Transverse colon (tissue), 4 donors: ENCODE results near the gene MTARC2. TPM values are rescaled to one million over a fixed set of nuclear protein-coding genes. Genes with fewer than 3 reads are reported as not detected.

Experiments used
- DNase-seq: peaks from one replicate; pipeline ENCODE4 v3.0.0-alpha.2; 2019
- H3K27ac ChIP-seq, 4 donors: fragments of 200-600 bp; sonication (generic); 2 replicates each; pipeline ENCODE4 v1.5.1; 2016 to 2018; ENCODE audit warnings: inconsistent platforms in 4 of 4
- H3K27me3 ChIP-seq: fragments of 200-600 bp; sonication (generic); 2 replicates; pipeline ENCODE4 v1.5.1; 2017; ENCODE audit warnings: inconsistent platforms
- H3K36me3 ChIP-seq, 4 donors: fragments of 200-600 bp; sonication (generic); 2 replicates each; pipeline ENCODE4 v1.5.1; 2017 to 2019; ENCODE audit warnings: inconsistent platforms in 4 of 4
- H3K4me1 ChIP-seq, 4 donors: fragments of 200-600 bp; sonication (generic); 2 replicates each; pipeline ENCODE4 v1.5.1; 2017 to 2020; ENCODE audit warnings: inconsistent platforms in 4 of 4
- H3K4me3 ChIP-seq, 4 donors: fragments of 200-600 bp; sonication (generic); 1 replicate in 1 of 4; 2 replicates in 3 of 4; pipeline versions ENCODE4 v1.5.1 to v1.6.1; 2017 to 2019; ENCODE audit warnings: inconsistent platforms in 4 of 4
- H3K9me3 ChIP-seq, 2 donors: fragments of 200-600 bp; sonication (generic); 2 replicates each; pipeline ENCODE4 v1.5.1; 2017 to 2019; ENCODE audit warnings: inconsistent platforms in 2 of 2
- EP300 ChIP-seq: sonication (generic); formaldehyde crosslinking; IDR thresholded peaks from one replicate; pipeline ENCODE4 v1.6.1; 2017; ENCODE audit warnings: antibody characterized with exemption, low read depth
- POLR2A ChIP-seq: fragments of 450-650 bp; IDR thresholded peaks from one replicate; pipeline ENCODE4 v1.6.1; 2016; ENCODE audit warnings: antibody characterized with exemption, mild to moderate bottlenecking, moderate library complexity
- POLR2AphosphoS5 ChIP-seq, 3 donors: sonication (generic); formaldehyde crosslinking; IDR thresholded peaks; one replicate each; pipeline ENCODE4 v1.6.1; 2016; ENCODE audit warnings: antibody characterized with exemption in 3 of 3
- WGBS, 2 donors: methylation state at CpG; one replicate each; pipeline ENCODE4 v1.1.5; 2018; ENCODE audit warnings: low coverage in 1 of 2; 5-methylcytosine and 5-hydroxymethylcytosine counted together
- in situ Hi-C, 4 donors: fragments of 200-750 bp; cut with MboI; loops; one replicate each; pipeline versions ENCODE4 v1.15.0 to v1.15.1; 2017; ENCODE audit warnings: low sequenced_read_pairs in 3 of 4, low pct_ligation_motif_present in 1 of 4, low pct_unique_long_range_greater_than_20kb in 1 of 4
- intact Hi-C: fragments of 100-400 bp; cut with DNase I; formaldehyde crosslinking; loops from one replicate; pipeline ENCODE4 v1.15.1; 2023; ENCODE audit warnings: low total_unique reads
- total RNA-seq, 4 donors: library from RNA; depleted of rRNA; stranded (reverse); fragments of >200 nt; gene quantifications; one replicate each; pipeline ENCODE4 v1.1.0, GENCODE V29; 2016
- TF ChIP-seq, protein P1 (sequence below), 5 experiments: fragments of 200-600 bp in 3 of 5; fragments of 450-650 bp in 2 of 5; sonication (generic) in 3 of 5; IDR thresholded peaks; 1 replicate in 2 of 5; 2 replicates in 3 of 5; pipeline ENCODE4 v1.5.1; 2016 to 2017; ENCODE audit warnings: antibody characterized with exemption in 5 of 5, inconsistent platforms in 3 of 5, mild to moderate bottlenecking in 2 of 5, moderate library complexity in 1 of 5

Gene MTARC2
- total RNA-seq, 4 donors from 2014 or later: 28.4 to 199 (median 41.7) TPM

DNA sequence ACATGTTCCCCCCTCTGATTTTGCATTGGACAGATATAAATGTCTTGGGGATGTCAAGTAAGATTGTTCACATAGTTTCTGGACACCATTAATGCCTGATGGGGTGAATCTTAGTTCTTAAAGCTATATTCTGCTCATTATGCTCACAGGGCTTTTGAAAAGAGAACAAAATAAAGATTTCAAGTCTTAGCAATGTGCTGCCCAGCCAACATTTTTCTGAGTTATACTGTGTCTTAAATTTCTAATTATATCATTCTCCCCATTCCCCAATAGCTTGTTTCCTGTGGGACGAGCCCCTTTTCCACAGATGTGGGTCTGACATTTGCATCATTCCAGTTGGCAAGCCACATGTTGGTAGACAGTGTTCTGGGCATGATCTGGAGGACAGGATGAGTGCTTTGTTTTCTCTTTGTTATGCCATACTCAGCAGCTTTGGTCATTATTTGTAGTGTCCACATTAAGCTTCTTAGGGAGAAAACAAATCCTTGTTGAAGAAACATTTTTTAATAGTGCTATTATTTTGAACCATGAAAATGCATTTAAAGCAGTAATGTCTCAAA, 71.4 kb downstream of the MTARC2 start:
- Histone ChIP-seq H3K36me3 (no peaks in the 10 kb centered on the region), H3K27ac (peak overlapping the region; percentile 63 to 90 (median 80)), H3K4me1 (peaks cover 0 to 14% (median 6%) of the 10 kb centered on the region in 4 donors), H3K4me3 (no peak overlapping the region), H3K27me3 (no peaks in the 10 kb centered on the region), H3K9me3 (no peaks in the 10 kb centered on the region)
- WGBS, 2 donors: 43% methylated on average over 1 of the region's 1 CpG; no CpG with 5 or more reads in 1 of the 2 donors
- intact Hi-C loops (loop anchor here (10.0 kb wide), 2 partner anchors 215 to 615 kb away; no protein-coding TSS in a partner anchor), in situ Hi-C loops (loop anchor here in 2 of 4 donors (25.0 kb wide), 2 partner anchors 618 to 918 kb away; partner anchors contain the start of gene DUSP10 (in 1 of the 2))
- TF ChIP-seq POLR2AphosphoS5 (IDR thresholded peaks at IDR 0.05) (peak; percentile 18 to 60 (median 50)), EP300 (no peak)
- TF ChIP-seq, protein P1, sequence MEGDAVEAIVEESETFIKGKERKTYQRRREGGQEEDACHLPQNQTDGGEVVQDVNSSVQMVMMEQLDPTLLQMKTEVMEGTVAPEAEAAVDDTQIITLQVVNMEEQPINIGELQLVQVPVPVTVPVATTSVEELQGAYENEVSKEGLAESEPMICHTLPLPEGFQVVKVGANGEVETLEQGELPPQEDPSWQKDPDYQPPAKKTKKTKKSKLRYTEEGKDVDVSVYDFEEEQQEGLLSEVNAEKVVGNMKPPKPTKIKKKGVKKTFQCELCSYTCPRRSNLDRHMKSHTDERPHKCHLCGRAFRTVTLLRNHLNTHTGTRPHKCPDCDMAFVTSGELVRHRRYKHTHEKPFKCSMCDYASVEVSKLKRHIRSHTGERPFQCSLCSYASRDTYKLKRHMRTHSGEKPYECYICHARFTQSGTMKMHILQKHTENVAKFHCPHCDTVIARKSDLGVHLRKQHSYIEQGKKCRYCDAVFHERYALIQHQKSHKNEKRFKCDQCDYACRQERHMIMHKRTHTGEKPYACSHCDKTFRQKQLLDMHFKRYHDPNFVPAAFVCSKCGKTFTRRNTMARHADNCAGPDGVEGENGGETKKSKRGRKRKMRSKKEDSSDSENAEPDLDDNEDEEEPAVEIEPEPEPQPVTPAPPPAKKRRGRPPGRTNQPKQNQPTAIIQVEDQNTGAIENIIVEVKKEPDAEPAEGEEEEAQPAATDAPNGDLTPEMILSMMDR (IDR thresholded peaks at IDR 0.05): no peak
- DNase-seq: no peak

GRCh38 chr1:220824031-220824989, 76.2 kb downstream of the MTARC2 start:
- Histone ChIP-seq H3K9me3 (no peaks in the 10 kb centered on the region), H3K27me3 (no peaks in the 10 kb centered on the region), H3K4me1 (peaks cover 0 to 25% (median 8%) of the 10 kb centered on the region in 4 donors), H3K27ac (peak overlapping the region in 3 of 4 donors; percentile 8 to 30 (median 30)), H3K36me3 (no peaks in the 10 kb centered on the region), H3K4me3 (no peak overlapping the region)
- intact Hi-C loops: no loop called here
- in situ Hi-C loops: loop anchor here in 2 of 4 donors (25.0 kb wide), 2 partner anchors 613 to 913 kb away; partner anchors contain the start of gene DUSP10 (in 1 of the 2)
- DNase-seq: no peak
- no peak for TF ChIP-seq POLR2AphosphoS5 (IDR thresholded peaks at IDR 0.05)
- TF ChIP-seq, protein P1 (IDR thresholded peaks at IDR 0.05): no peak
- no peak for TF ChIP-seq POLR2A
- 84 to 87% methylated on average over 6 to 9 of the region's 9 CpGs for WGBS, 2 donors

- Histone ChIP-seq H3K4me1 (peaks cover 0 to 25% (median 8%) of the 10 kb centered on the region in 4 donors), H3K4me3 (no peak overlapping the region), H3K27ac (no peak overlapping the region), H3K27me3 (no peaks in the 10 kb centered on the region), H3K9me3 (no peaks in the 10 kb centered on the region), H3K36me3 (no peaks in the 10 kb centered on the region)
- in situ Hi-C loops: no loop called here
- WGBS, 2 donors: 50 to 54% methylated on average over 4 to 6 of the region's 6 CpGs
- no peak for DNase-seq
- intact Hi-C loops: no loop called here
- TF ChIP-seq, protein P1 (IDR thresholded peaks at IDR 0.05): no peak
- TF ChIP-seq EP300: no peak
- no peak for TF ChIP-seq POLR2AphosphoS5 (IDR thresholded peaks at IDR 0.05)
- TF ChIP-seq POLR2A: no peak
These were observed 77.9 kb downstream of the MTARC2 start for GRCh38 chr1:220825819-220826551.

DNA sequence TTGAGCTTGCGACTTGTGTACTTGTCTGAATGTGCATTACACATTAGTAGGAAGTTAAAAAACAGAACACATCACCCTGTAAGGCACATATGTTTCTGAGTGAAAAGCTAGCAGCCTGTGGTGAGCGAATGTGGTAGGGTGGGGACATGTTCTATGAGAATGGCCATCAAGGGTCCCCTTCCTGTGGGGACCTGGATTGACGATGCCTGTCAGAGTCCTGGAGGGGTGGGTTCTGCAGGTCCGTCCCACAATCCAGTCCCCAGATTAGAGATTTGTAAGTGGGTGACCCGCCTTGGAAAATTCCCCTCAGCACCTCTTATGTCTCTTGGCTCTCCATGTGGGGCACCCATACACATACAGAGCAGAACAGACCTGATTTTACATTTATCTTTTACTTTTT, 78.6 kb downstream of the MTARC2 start:
- peaks cover 0 to 25% (median 8%) of the 10 kb centered on the region in 4 donors for H3K4me1 ChIP-seq
- H3K4me3 ChIP-seq: no peak overlapping the region
- no peak for TF ChIP-seq POLR2AphosphoS5 (IDR thresholded peaks at IDR 0.05)
- no peak for DNase-seq
- no peak overlapping the region for H3K27ac ChIP-seq
- no peaks in the 10 kb centered on the region for H3K36me3 ChIP-seq
- H3K9me3 ChIP-seq: no peaks in the 10 kb centered on the region
- in situ Hi-C loops (no loop called here), intact Hi-C loops (no loop called here)
- WGBS, 2 donors: 81 to 93% methylated on average over 3 to 5 of the region's 5 CpGs
- no peaks in the 10 kb centered on the region for H3K27me3 ChIP-seq
